NCI-H774 (cell line): ENCODE data around the gene LNX1.
"Not testable (repeated sequence)": the region's sequence is repeated elsewhere in the genome, so short reads cannot be mapped to it uniquely, and the experiment has no call there.

Source experiments
- DNase-seq: peaks from one replicate; lab custom pipeline; 2025; lab: John Stamatoyannopoulos, UW

The LNX1 gene

GRCh38 chr4:53456178-53456577, 135.1 kb downstream of the LNX1 start:
- no peak for DNase-seq

DNA sequence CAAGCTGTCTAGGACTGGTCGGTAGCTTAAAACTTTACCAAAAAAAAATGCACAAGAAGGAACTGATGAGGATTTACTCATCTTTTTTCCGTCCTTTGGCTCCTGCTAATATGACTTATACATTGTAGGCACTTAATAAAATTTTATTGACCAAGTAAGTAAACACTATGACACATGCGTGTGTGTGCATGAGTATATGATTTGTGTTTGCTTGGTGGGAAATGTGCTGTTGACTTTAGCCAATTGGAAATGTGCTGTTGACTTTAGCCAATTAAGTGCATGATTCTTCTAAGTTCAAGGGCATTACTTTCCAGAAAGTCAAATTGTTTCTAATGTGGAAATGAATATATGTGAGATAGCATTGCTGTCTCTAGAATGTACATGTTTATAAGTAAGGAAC, 135.5 kb downstream of the LNX1 start:
- no peak for DNase-seq

DNA sequence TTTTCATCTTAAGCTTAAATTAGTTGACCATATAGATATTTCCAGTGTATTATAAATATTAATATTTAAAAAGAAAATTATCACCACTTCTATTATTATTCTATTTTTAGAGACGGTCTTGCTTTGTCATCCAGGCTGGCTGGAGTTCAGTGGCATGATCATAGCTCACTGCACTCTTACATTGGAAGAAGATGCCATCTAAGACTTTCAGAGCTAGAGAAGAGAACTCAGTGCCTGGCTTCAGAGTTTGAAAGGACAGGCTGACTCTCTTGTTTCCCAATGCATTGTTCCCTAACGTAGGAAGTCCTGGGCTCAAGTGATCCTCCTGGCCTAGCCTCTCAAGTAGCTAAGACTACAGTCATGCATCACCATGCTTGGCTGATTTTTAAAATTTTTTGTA, 137.9 kb downstream of the LNX1 start:
- DNase-seq = no peak

DNA sequence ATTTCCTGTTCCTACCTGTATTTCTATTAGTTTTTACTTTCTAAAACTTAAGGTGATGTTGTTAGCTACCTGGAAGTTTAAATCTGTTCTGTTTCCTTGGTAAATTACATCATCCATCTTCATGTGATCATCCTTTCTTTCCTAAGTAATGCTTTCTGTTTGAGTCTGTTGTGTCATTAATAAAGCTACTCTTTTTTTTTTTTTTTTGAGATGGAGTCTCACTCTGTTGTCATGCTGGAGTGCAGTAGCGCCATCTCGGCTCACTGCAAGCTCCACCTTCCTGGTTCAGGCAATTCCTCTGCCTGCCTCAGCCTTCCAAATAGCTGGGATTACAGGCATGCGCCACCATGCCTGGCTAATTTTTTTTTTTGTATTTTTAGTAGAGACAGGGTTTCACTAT, 140.5 kb downstream of the LNX1 start:
- DNase-seq = no peak

- DNase-seq = no peak
Observed at GRCh38 chr4:53444954-53445353, 146.3 kb downstream of the LNX1 start.

- DNase-seq = no peak
Observed at GRCh38 chr4:53441564-53441963, 149.7 kb downstream of the LNX1 start.

GRCh38 chr4:53436251-53436650, 155.0 kb downstream of the LNX1 start:
- no peak for DNase-seq

- DNase-seq = no peak
Observed at GRCh38 chr4:53432528-53433424, 158.5 kb downstream of the LNX1 start.

- no peak for DNase-seq
Observed at GRCh38 chr4:53431052-53431451, 160.2 kb downstream of the LNX1 start.

GRCh38 chr4:53427366-53427765, 163.9 kb downstream of the LNX1 start:
- no peak for DNase-seq

- DNase-seq = no peak
Observed at GRCh38 chr4:53424280-53424679, 167.0 kb downstream of the LNX1 start.

GRCh38 chr4:53422367-53422766, 168.9 kb downstream of the LNX1 start:
- DNase-seq = no peak

- no peak for DNase-seq
Observed at GRCh38 chr4:53421791-53422190, 169.5 kb downstream of the LNX1 start.

DNA sequence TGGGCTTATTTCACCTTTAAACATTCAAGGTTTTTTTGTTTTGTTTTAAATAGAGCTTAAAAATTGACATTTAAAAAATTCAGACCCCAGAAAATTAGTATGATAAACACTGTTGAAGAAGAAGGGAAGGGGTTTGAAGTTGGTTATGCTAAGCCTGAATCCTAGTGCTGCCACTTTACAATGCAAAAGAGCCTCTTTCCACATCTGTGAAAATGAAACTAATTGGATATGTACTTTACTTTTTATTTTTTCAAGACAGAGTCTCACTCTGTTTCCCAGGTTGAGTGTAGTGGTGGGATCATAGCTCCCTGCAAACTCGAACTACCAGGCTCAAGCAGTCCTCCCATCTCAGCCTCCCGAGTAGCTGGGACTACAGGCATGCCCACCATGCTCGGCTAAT, 172.1 kb downstream of the LNX1 start:
- DNase-seq = no peak

DNA sequence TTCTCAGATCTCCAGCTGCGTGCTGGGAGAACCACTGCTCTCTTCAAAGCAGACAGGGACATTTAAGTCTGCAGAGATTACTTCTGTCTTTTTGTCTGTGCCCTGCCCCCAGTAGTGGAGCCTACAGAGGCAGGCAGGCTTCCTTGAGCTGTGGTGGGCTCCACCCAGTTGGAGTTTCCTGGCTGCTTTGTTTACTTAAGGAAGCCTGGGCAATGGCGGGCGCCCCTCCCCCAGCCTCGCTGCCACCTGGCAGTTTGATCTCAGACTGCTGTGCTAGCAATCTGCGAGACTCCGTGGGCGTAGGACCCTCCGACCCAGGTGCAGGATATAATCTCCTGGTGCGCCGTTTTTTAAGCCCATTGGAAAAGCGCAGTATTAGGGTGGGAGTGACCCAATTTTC, 181.8 kb downstream of the LNX1 start:
- not testable (repeated sequence) for DNase-seq
